ENCODE data around the gene OR4P4.

OR4P4 gene

DNA sequence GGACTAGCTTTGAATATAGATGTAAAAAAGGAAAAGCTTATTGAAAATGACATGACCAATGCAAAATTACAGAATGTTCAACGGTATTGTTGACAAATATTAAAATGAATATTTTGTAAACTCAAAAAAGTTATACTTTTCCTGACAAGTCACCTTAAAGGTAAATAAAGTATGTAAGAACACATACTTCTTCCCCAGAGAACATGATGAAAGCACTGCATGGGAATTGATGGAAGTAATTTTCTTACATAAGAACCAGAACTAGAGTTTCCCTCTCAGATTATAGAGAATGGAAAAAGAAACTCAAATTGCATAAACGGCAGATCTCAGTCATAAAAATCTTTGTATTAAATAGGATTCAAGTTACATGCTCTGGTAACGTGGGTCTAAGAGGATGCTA lies at the start of gene OR4P4:
Gene OR4P4, plus strand, starts transcription at position 301 of the 400 bp plus-strand sequence.
- no peak for DNase-seq (ENCODE audit: low read depth)

DNA sequence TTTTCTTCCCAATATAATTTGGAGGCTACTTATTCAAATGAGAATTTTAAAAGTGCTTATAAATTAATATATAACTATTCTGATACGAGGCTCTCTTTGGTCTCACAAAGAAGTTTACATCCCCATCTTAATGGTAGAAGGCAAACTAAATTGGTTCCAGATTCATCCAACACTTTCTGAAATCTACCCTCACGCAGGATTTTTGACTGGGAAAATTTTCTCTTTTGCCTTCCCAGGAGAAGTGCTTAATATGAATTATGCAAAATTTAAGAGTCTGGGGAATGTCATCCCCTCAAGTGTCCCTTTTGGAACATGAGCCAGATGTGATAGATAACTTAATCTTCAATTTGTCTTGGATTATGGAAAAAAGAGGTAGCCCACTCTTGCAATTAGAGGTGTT lies 27.4 kb upstream of the OR4P4 start, which contains the start of gene OR4C11:
Gene OR4C11, minus strand, starts transcription at position 101 of the 400 bp plus-strand sequence. CDS start 3,272 bp downstream, outside the sequence.
- DNase-seq (ENCODE audit: low read depth), result no peak

DNA sequence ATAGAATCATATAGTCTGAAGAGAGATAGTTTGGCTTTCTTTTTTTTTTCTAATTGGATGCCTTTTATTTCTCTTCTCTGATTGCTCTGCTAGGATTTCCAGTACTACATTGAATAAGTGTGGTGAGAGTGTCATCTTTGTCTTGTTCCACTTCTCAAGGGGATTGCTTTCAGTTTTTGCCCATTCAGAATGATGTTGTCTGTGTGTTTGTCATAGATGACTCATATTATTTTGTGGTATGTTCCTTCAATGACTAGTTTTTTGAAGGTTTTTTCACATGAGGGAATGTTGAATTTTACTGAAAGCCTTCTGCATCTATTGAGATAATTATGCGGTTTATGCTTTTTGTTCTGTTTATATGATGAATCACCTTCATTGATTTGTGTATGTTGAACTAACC lies 10.4 kb upstream of the OR4P4 start:
- DNase-seq (ENCODE audit: low read depth), result no peak

DNA sequence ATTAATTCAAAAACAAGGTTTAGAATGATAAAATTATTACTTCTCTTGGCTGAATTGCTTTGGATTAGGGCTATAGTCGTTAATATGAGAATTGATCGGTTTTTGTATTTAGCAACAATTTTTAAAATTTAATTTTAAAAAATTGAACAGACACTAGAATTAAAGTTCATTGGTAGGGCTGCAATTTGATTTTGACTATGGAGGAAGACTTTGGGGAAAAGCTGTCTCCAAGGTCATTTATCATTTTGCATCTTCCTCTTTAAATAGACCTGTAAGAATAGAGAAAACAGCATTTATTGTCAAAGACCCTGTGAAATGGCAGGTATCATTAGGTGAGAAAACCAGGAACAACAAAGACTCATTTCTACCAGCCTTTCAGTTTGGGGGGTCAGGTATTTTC lies 13.1 kb downstream of the OR4P4 start, which contains the start of gene OR4S2:
Gene OR4S2, plus strand, starts transcription at position 301 of the 400 bp plus-strand sequence. CDS start 2,577 bp downstream, outside the sequence.
- DNase-seq (ENCODE audit: low read depth), result no peak

DNA sequence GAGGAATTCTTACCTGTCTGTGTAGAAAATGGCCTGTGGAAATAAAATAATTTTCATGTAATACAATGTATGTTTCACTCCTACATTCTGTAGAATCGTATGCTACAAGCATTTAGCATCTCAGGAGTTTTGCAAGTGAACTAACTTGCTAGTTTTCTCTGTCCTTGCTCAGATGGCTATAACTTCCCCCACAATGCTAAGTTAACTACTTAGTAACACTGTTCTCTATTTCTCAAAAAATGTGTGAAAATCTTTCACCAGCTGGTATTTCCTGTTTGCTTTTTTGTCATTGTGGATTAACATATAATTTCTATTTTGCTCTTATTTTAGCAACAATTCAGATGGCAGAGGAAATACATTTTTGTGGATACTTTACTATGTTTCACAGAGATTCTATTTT lies 17.6 kb downstream of the OR4P4 start:
- no peak for DNase-seq (ENCODE audit: low read depth)

DNA sequence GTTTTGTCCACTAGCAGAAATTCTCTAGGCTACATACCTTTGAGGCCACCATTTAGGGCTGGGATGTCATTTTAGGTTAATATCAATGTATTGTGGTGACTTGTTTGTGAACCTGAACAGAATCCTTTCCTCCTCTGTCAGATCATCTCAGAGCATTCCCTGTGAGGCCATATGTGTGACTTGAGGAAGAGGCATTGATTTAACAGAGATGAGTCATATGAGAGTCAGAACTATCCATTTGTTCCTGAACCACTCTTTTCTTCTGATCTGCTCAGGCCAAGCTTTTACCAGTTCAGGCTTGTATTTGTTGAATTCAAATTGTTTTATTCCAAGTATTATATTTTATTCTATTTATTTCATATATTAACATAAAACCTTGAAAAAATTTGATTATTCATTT lies 20.2 kb downstream of the OR4P4 start:
- no peak for DNase-seq (ENCODE audit: low read depth)

DNA sequence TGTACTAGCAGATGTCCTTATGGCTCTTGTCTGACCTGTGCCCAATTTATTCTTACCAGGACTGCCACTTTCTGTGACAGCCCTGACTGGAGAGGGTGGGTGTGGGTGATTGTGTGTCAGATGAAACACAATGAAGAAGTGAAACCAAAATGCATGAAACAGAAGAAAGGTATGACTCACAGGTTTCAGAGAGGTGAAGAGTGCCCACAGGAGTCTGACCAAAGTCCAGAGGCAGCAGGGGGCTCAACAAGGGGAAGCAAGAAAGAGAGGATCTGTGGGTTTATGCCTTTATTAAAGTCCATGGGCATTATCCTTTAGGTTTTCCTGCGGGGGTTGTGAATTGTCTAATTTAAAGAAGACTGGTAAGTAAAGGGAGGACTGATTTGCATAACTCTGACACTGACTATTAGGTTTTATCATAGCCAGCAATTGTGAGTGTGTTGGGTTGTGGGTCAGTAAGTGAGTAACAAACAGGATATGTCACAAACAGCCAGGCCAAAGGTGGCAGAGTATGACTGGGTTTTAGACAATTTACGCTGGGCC lies 23.2 kb downstream of the OR4P4 start:
- DNase-seq (ENCODE audit: low read depth), result no peak

DNA sequence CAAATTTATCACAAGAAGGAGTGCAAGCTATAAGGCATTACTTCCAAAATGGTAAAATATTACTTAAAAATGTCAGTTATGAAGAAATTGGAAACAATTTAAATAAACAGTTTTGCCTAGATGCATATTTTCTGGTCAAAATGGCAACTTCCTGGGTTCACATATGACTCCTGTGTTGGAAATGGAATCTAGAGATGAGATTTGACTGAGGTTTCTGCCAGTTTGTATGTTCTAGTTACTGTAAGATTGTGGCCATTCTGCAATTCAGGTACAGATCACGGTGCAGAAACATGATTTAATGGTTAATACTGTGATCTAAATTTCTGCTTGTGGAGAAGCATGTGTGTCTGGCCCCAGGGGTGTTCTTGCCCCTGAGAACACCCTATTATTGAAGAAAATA lies 23.7 kb downstream of the OR4P4 start:
- no peak for DNase-seq (ENCODE audit: low read depth)

DNA sequence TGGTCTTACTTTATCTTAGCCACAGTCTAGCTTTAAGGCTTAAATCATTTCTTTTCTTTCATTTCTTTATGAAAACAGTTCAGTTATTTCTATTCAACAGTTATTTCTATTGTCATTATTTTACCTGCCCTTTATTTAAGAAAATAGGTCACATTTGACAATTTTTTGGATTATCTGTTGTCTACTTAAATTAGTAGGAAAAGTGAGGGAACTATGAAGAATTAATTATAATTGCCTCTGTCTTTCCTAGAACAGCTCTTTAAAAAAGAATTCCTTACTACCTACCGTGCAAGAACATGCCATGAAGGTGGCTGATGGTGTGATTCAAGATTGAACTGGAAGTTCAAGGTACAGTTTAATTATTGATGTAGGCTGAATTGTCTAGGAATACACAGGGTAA lies 27.0 kb downstream of the OR4P4 start, which contains the start of gene OR4C6:
Gene OR4C6, plus strand, starts transcription at position 301 of the 400 bp plus-strand sequence. CDS start 2,966 bp downstream, outside the sequence.
- no peak for DNase-seq (ENCODE audit: low read depth)

DNA sequence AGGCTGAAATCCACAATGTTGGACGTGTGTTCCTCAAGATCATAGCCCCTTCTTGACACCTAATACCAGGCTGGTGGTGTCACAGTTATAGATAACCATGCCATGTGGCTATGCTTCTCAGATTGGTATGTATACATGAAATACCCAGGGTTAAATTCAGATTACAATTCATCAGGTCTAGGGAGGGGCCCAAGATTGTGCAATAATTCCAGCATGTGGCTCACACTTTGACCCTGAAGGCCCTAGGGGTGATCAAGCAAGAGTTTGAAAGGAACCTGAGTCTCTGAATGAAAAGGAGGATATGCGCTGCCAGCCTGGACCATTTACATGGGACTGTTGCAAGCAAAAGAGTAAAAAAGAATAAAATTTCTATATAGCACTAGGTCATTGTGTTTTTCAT lies 34.5 kb downstream of the OR4P4 start:
- DNase-seq (ENCODE audit: low read depth), result no peak

DNA sequence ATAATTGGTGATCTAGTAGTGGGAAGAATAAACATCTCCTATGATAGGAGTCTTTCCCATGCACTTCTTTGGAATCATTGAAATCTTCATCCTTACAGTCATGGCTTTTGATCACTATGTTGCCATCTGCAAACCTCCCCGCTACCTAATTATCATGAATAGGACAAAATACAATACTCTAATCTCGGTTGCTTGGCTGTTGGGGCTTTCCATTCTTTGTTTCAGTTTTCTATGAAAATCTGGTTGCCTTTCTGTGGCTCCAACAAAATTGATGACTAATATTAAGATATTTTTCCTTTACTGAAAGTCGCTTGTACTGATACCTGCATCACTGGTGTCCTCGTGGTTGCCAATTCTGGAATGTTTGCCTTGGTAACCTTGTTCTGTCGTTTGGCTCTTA lies 38.9 kb downstream of the OR4P4 start:
- DNase-seq (ENCODE audit: low read depth), result no peak
